ENCODE measurements around the gene LRCH4. TPM values are rescaled to one million over a fixed set of nuclear protein-coding genes. Genes with fewer than 3 reads are reported as not detected.

The LRCH4 gene
- total RNA-seq, 1 donor from 2014 or later: 42.0 TPM

- no peak within 1 kb of the TSS for H3K27ac Mint-ChIP-seq (ENCODE audit: unreplicated experiment)
- no peak for TF ChIP-seq CTCF (IDR thresholded peaks at IDR 0.05)
- peaks cover 3% of the 10 kb centered on the region for H3K4me1 Mint-ChIP-seq (ENCODE audit: low read depth)
- no peak within 1 kb of the TSS for H3K4me3 Mint-ChIP-seq (ENCODE audit: unreplicated experiment)
- peaks cover 10% of the 10 kb centered on the region for H3K36me3 Mint-ChIP-seq (ENCODE audit: low read depth)
- no peaks in the 10 kb centered on the region for H3K9me3 Mint-ChIP-seq (ENCODE audit: low read depth)
- no peaks in the 10 kb centered on the region for H3K27me3 Mint-ChIP-seq (ENCODE audit: low read depth)
- no peak for DNase-seq (ENCODE audit: low spot score)
These were observed 12.1 kb downstream of the LRCH4 start, which contains the start of gene SAP25 for GRCh38 chr7:100573691-100574361. Gene SAP25, minus strand, starts transcription at chr7:100573900. Its CDS starts 158 bp downstream, at chr7:100573742.

GRCh38 chr7:100572949-100573675 is 12.8 kb downstream of the LRCH4 start:
- Mint-ChIP-seq H3K4me1 (ENCODE audit: low read depth) (peaks cover 3% of the 10 kb centered on the region), H3K36me3 (ENCODE audit: low read depth) (peaks cover 9% of the 10 kb centered on the region), H3K27me3 (ENCODE audit: low read depth) (no peaks in the 10 kb centered on the region), H3K9me3 (ENCODE audit: low read depth) (no peaks in the 10 kb centered on the region), H3K4me3 (ENCODE audit: unreplicated experiment) (no peak overlapping the region), H3K27ac (ENCODE audit: unreplicated experiment) (no peak overlapping the region)
- no peak for DNase-seq (ENCODE audit: low spot score)
- no peak for TF ChIP-seq CTCF (IDR thresholded peaks at IDR 0.05)

- no peak overlapping the region for H3K27ac Mint-ChIP-seq (ENCODE audit: unreplicated experiment)
- H3K27me3 Mint-ChIP-seq (ENCODE audit: low read depth): no peaks in the 10 kb centered on the region
- no peak for DNase-seq (ENCODE audit: low spot score)
- no peak overlapping the region for H3K4me3 Mint-ChIP-seq (ENCODE audit: unreplicated experiment)
- no peak for TF ChIP-seq CTCF (IDR thresholded peaks at IDR 0.05)
- H3K36me3 Mint-ChIP-seq (ENCODE audit: low read depth): peaks cover 9% of the 10 kb centered on the region
- peaks cover 3% of the 10 kb centered on the region for H3K4me1 Mint-ChIP-seq (ENCODE audit: low read depth)
- no peaks in the 10 kb centered on the region for H3K9me3 Mint-ChIP-seq (ENCODE audit: low read depth)
These were observed 13.5 kb downstream of the LRCH4 start for GRCh38 chr7:100572281-100572948.

- no peak for TF ChIP-seq CTCF (IDR thresholded peaks at IDR 0.05)
- Mint-ChIP-seq H3K4me3 (ENCODE audit: unreplicated experiment) (no peak overlapping the region), H3K36me3 (ENCODE audit: low read depth) (peaks cover 8% of the 10 kb centered on the region), H3K27me3 (ENCODE audit: low read depth) (no peaks in the 10 kb centered on the region), H3K4me1 (ENCODE audit: low read depth) (peaks cover 3% of the 10 kb centered on the region), H3K9me3 (ENCODE audit: low read depth) (no peaks in the 10 kb centered on the region), H3K27ac (ENCODE audit: unreplicated experiment) (no peak overlapping the region)
- DNase-seq (ENCODE audit: low spot score): no peak
These were observed 14.2 kb downstream of the LRCH4 start for GRCh38 chr7:100571829-100572116.
